NB4 (cell line): ENCODE measurements around the gene GNS.
A peak's percentile ranks its signal among the peaks of the same experiment; 100 is the strongest.

Experiments used
- DNase-seq: peaks from one replicate; pipeline ENCODE4 v3.0.0; 2010; ENCODE audit warnings: low read depth
- H3K4me3 ChIP-seq: one replicate; pipeline ENCODE4 v1.5.1; 2011; ENCODE audit warnings: mild to moderate bottlenecking, low read depth, low read length, moderate library complexity
- MAX ChIP-seq: IDR thresholded peaks from 2 replicates; pipeline ENCODE4 v1.6.1; 2011; ENCODE audit warnings: low read depth, low read length
- MYC ChIP-seq: IDR thresholded peaks from 2 replicates; pipeline ENCODE4 v1.6.1; 2011; ENCODE audit warnings: low read depth, low read length
- POLR2A ChIP-seq: IDR thresholded peaks from 2 replicates; pipeline ENCODE4 v1.6.1; 2011; ENCODE audit warnings: mild to moderate bottlenecking; ENCODE audit not compliant: insufficient read length; ENCODE audit errors: extremely low read depth
- TF ChIP-seq, protein P1 (sequence below): IDR thresholded peaks from one replicate; pipeline ENCODE4 v1.5.1; 2012; ENCODE audit warnings: low read depth, low read length

Gene GNS

DNA sequence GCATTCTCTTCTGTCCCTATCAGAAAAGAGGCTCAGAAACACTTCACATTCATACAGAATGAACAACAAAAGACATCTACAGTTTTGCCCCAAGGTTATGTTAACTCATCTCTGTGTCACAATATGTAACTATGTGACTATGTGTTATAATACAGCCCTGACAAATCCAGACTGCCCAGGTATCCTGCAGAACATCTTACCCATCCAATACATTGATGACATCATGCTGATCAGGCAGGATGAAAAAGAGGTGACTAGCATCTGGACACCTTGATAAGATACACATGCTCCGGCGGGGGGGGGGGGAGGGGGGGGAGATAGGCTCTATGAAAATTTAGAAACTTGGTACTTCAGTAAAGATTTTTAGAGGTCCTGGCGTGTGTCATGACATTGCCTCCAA is 8.3 kb upstream of the GNS start:
- TF ChIP-seq POLR2A (no peak), MAX (no peak), MYC (no peak)
- TF ChIP-seq, protein P1, sequence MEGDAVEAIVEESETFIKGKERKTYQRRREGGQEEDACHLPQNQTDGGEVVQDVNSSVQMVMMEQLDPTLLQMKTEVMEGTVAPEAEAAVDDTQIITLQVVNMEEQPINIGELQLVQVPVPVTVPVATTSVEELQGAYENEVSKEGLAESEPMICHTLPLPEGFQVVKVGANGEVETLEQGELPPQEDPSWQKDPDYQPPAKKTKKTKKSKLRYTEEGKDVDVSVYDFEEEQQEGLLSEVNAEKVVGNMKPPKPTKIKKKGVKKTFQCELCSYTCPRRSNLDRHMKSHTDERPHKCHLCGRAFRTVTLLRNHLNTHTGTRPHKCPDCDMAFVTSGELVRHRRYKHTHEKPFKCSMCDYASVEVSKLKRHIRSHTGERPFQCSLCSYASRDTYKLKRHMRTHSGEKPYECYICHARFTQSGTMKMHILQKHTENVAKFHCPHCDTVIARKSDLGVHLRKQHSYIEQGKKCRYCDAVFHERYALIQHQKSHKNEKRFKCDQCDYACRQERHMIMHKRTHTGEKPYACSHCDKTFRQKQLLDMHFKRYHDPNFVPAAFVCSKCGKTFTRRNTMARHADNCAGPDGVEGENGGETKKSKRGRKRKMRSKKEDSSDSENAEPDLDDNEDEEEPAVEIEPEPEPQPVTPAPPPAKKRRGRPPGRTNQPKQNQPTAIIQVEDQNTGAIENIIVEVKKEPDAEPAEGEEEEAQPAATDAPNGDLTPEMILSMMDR = no peak
- no peak overlapping the region for H3K4me3 ChIP-seq
- DNase-seq = no peak

GRCh38 chr12:64760808-64761573 is 1.8 kb upstream of the GNS start:
- DNase-seq = peak; percentile 47
- no peak overlapping the region for H3K4me3 ChIP-seq
- TF ChIP-seq POLR2A = no peak
- TF ChIP-seq, protein P1 = no peak
- TF ChIP-seq MAX = no peak
- no peak for TF ChIP-seq MYC

DNA sequence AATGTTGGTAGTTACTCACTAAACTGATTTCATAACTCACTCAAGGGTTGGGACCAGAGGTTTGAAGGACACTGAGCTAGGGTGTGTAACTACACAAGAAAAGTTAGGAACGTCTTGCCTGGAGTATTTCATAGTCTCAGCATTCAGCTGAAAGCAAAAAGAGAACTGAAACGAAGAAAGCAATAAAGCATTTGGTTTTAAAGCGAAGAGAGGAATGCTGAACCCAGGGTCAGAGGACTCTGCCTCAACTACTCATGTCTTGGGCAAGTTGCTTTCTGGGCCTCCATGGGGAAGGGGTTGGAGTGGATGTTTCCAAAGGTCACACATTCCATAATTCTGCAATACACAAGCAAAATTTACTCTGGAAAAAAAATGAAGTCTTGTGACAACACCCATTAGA is 1.4 kb downstream of the GNS start:
- DNase-seq = peak; percentile 28
- no peak for TF ChIP-seq MAX
- TF ChIP-seq MYC = no peak
- TF ChIP-seq, protein P1 = no peak
- no peak for TF ChIP-seq POLR2A
- peak overlapping the region; percentile 27 for H3K4me3 ChIP-seq

DNA sequence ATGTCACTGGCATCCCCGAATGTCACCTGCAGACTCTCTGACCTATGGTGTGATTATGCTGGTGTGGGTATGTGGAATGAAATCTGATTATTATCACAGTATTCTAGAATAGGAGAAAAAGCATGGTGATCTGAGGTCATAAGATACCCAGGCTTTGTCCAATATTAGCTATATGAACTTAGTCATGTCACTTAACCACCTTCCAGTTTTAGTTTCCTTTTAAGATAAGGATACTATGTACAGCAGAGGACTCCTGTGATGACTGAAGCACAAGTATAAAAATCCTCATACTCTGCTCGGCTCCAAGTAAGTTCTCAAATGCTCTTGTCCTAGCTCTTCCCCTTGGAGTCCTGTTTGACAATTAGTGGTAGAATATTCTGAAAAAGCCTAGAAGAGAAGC is 2.8 kb downstream of the GNS start:
- TF ChIP-seq MAX (no peak), MYC (no peak), POLR2A (no peak)
- TF ChIP-seq, protein P1 = no peak
- DNase-seq = no peak
- H3K4me3 ChIP-seq = no peak overlapping the region

DNA sequence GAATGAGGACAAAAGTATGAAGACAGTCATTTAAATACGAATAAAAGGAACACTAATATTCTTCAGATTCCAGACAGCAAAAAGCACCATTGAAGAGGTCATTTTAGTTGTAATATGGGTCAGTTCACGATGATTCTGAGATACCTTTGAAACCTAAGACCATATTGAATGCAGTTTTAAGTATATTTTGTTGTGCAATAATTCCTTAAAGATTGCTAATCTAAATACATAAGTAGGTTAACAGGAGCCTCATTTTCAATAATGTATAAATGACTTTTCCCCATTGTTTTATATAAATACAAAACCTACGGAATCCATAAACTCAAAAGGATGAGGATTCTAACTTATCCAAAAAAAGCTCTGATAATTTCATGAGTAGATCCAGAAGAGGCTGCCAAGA is 5.8 kb downstream of the GNS start:
- H3K4me3 ChIP-seq = no peak overlapping the region
- no peak for DNase-seq
- TF ChIP-seq MYC (no peak), POLR2A (no peak), MAX (no peak)
- TF ChIP-seq, protein P1 = no peak
